Measurements from ENCODE around the gene ELMO3.

ELMO3 gene

GRCh38 chr16:67198238-67198734 lies 645 bp upstream of the ELMO3 start:
- no peak for DNase-seq (ENCODE audit: low read depth)

- no peak for DNase-seq (ENCODE audit: low read depth)
Observed at GRCh38 chr16:67199808-67200198, 872 bp downstream of the ELMO3 start.

- no peak for DNase-seq (ENCODE audit: low read depth)
Observed at GRCh38 chr16:67200491-67200890, 1.6 kb downstream of the ELMO3 start.

GRCh38 chr16:67201411-67202345 lies 2.7 kb downstream of the ELMO3 start:
- DNase-seq (ENCODE audit: low read depth) = no peak

GRCh38 chr16:67202426-67202825 lies 3.5 kb downstream of the ELMO3 start:
- DNase-seq (ENCODE audit: low read depth) = no peak

GRCh38 chr16:67202956-67203493 lies 4.1 kb downstream of the ELMO3 start:
- DNase-seq (ENCODE audit: low read depth) = no peak

GRCh38 chr16:67204076-67204475 lies 5.1 kb downstream of the ELMO3 start:
- DNase-seq (ENCODE audit: low read depth) = no peak

GRCh38 chr16:67206129-67206837 lies 7.4 kb downstream of the ELMO3 start:
- no peak for DNase-seq (ENCODE audit: low read depth)

GRCh38 chr16:67206838-67207248 lies 7.9 kb downstream of the ELMO3 start:
- DNase-seq (ENCODE audit: low read depth) = no peak

- no peak for DNase-seq (ENCODE audit: low read depth)
Observed at GRCh38 chr16:67207249-67208091, 8.5 kb downstream of the ELMO3 start.

- DNase-seq (ENCODE audit: low read depth) = no peak
Observed at GRCh38 chr16:67208154-67208896, 9.4 kb downstream of the ELMO3 start.

- no peak for DNase-seq (ENCODE audit: low read depth)
Observed at GRCh38 chr16:67209565-67209964, 10.6 kb downstream of the ELMO3 start.

GRCh38 chr16:67210069-67210937 lies 11.4 kb downstream of the ELMO3 start:
- DNase-seq (ENCODE audit: low read depth) = no peak

- no peak for DNase-seq (ENCODE audit: low read depth)
Observed at GRCh38 chr16:67211674-67212073, 12.7 kb downstream of the ELMO3 start.

GRCh38 chr16:67212766-67213165 lies 13.8 kb downstream of the ELMO3 start:
- no peak for DNase-seq (ENCODE audit: low read depth)

- DNase-seq (ENCODE audit: low read depth) = no peak
Observed at GRCh38 chr16:67213197-67214019, 14.5 kb downstream of the ELMO3 start.

GRCh38 chr16:67215706-67216105 lies 16.8 kb downstream of the ELMO3 start:
- no peak for DNase-seq (ENCODE audit: low read depth)

- no peak for DNase-seq (ENCODE audit: low read depth)
Observed at GRCh38 chr16:67216612-67217490, 17.9 kb downstream of the ELMO3 start.
